ENCODE results near the gene ZNF423.
"Not testable (repeated sequence)": the region's sequence is repeated elsewhere in the genome, so short reads cannot be mapped to it uniquely, and the experiment has no call there.

Gene ZNF423

DNA sequence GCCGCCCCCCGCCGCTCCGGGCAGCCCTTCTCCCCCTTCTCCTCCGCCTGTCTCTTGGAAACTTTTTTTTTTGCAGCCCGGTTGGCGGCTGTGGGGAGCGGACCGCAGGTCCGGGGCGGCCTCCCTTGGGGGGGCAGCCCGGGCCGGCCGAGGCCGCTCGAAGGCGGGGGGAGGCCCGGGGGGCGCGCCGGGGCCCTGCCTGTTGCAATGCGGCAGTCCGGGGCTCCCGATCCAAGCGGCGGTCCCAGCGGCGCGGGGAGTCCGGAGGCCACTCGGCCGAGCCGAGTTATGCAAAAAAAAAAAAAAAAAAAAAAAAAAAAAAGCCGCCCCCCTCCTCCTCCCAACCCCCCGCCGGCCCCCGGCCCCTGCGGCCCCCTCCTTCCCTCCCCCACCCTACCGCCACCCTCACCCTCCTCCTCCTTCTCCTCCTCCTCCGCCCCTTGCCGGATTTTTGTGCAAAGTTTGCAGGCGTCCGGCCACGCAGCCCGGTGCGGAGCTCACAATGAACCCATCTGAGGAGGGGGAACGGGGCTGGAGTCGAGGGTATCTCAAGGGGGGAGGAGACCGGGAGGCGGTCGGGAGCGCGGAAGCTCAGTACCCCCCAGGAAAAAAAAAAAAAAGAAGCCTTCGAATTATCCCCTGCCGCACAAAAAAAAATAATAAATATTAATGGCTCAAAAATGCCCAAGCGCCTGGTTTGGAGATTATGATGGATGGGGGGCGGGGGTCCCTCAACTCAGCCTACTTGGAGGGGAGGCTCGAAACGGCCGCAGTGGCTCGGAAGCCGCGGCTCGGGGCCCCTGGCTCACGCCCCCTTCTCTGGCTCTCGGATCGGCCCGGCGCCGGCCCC is at the start of gene ZNF423:
Gene ZNF423, minus strand, starts transcription at position 291 of the 850 bp plus-strand sequence. CDS start 338 bp downstream, outside the sequence.
- no peak for DNase-seq (ENCODE audit: low spot score)

DNA sequence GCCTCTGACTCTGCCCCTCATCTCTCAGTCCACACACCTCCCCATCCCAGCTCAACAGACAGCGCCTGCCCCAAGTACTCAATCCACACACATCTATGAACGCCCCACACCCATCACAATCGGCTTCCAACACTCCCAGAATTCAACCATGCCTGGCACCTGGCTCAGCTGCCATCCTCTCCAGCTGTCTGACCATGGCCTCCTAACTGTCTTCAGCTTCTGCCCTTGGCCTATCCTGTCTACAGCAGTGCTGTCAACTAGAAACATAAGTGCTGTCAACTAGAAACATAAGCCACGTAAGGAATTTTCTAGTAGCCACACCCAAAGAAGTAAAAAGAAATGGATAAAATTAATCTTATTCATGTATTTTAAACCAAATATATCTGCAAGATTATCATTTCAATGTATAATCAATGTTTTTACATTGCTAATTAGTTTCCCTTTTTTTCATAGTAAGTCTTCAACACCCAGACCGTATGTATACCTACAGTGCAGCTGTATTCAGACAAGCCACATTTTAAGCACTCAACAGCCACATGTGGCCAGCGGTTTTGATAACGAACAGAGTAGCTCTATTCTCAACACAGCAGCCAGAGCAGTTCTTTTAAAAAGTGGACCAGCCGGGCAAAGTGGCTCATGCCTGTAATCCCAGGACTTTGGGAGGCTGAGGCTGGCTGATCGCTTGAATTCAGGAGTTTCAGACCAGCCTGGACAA is 48.6 kb upstream of the ZNF423 start:
- DNase-seq (ENCODE audit: low spot score): no peak

DNA sequence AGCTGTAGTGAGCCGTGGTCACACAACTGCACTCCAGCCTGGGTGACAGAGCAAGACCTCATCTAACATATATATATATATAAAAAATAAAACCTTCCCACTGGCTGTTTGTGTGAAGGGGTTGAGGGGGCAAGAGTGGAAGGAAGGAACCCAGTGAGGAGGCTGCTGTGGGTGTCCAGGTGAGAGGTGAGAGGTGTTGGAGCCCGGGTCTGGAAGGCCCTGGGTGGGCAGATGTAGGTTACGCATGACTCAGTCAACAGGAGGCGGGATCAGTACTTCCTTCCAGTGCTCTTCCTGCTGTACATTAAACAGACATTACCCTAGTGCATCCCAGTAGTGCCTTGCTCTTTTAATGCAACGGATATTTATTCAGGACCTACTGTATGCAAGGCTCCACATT is 47.0 kb upstream of the ZNF423 start:
- DNase-seq (ENCODE audit: low spot score): no peak

DNA sequence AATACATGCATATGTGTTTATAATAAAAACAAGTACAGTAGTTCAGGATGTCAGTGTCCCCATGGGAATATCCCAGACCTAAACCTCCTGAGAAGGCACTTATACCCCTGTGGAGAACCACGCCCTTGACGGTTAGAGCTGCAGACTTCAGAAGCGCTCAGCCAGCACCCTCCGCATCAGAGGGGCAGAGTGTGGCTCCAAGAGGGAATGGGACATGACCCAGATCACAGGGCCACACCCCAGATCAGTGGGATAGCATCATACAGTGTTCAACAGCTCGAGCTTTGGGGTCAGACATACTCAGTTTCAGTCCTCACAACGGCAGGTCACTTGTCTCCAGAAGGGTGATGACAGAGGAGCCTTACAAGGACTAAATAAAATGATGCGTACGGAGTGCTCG is 45.8 kb upstream of the ZNF423 start:
- no peak for DNase-seq (ENCODE audit: low spot score)

DNA sequence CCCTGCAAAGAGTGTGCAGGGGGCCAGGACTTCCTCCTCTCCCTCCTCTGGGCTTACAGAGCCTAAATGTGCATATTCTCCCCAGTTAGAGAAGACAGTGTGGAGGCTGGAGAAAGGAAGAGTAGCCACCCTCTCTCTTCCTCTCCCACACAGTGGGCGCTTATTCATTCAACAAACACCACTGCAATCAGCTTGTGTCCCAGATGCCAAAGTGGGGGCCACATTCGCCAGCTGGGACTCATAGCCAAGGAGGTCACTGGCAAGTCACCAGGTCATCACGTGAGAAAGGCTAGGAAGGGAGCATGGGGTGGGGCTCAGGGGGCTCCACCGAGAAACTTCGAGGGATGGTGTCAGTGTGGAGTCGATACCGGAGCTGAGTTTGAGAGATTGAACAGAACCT is 45.0 kb upstream of the ZNF423 start:
- no peak for DNase-seq (ENCODE audit: low spot score)

DNA sequence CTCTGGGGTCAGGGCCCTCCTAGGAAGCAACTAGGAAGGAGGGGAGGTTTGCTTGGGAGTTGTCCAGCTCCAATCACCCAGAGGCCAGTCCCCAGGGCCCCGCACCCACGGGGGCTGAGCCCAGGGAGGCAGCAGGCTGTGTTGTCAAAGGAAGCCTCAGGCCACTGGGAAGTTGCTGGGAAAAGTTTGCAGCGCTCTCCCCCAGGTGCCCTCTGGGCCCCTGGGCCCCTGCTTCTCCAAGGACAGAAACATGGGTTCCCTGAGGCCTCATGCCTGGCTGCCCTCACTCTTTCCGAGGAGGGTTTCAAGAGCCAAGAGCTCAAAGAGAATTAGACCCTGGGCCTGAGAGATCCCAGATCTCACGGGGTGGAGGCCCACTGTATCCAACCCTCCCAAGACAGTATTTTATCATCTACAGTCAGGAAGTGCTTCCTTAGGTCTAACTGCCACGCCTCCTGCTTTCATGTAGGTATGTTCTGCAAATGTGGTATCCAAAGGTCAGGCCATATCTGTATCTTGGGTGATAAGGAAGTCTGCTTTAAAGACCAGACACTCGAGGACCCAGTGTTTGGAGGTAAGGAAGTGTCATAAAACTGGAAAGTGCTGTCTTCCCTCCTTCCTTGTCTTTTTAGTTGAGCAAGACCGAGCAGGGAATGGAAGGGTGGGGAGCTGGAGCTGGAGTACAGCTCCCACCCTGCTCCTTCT is 44.2 kb upstream of the ZNF423 start:
- no peak for DNase-seq (ENCODE audit: low spot score)

DNA sequence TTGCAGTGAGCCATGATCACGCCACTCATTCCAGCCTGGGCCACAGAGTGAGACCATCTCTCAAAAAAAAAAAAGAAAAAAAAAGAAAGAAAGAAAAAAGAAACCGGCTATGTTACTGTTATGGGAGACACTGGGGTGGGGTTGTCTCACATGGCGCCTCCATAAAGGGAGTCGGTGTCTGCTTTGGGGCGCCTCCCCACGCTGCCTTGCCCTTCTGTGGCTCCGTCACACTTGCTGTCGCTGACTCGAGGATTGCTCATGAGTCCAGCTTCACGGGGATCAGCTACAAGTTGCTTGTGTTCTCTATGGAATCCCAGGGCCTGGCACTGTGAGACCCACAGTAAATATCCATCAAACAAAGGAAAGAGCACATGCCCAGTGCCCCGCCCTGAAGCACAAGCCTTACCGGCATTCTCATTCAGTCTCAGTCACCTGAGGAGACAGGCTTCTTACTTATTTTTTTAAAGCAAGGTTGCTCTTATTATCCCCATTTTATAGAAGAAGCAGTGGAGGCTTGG is 40.6 kb upstream of the ZNF423 start:
- DNase-seq (ENCODE audit: low spot score): no peak

DNA sequence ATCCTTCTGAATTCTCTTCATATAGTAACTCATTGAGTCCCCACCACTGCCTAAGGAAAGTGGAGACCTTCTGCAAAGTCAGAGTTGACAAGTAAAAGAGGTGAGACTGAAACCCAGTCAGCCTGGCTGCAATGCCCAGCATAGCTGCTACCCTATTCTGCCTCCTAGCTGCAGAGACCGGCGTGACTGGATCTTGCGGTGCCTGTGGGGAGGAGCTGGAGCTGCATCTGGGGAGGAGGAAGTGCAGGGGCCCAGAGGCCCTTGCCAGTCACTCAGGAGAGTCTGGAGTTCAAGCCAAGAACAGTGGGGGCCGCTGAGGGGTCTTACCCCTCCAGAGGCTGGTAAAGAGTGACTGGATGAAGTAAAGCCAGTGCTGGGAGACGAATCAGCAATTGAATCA is 35.0 kb upstream of the ZNF423 start:
- DNase-seq (ENCODE audit: low spot score): no peak

DNA sequence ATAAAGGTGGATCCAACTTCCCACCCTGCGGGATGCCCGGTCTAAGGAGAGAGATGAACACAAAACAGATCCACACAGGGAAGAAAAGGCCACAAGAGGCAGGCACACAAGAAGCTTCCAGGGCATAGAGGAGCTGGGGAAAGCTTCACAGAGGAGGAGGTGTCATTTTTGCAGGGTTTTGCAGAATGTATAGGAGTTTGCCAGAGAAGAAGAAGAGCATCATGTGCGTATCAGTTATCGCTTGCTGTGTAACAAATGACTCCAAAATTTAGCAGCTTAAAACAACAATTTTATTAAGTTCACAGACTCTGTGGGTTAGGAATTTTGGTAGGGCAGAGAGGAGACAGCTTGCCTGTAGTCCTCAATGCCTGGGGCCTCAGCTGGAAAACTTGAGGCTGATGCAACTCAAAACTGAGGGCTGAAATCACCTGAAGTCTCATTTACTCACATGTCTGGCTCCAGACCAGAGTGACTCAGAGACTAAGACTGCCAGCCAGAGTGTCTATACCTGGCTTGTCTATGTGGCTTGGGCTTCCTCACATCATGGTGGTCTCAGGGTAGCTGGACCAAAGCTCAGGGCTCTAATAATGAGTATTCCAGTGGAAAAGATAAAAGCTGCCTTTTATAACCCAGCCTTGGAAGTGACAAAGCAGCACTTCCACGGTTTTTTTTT is 33.9 kb upstream of the ZNF423 start:
- DNase-seq (ENCODE audit: low spot score): no peak

DNA sequence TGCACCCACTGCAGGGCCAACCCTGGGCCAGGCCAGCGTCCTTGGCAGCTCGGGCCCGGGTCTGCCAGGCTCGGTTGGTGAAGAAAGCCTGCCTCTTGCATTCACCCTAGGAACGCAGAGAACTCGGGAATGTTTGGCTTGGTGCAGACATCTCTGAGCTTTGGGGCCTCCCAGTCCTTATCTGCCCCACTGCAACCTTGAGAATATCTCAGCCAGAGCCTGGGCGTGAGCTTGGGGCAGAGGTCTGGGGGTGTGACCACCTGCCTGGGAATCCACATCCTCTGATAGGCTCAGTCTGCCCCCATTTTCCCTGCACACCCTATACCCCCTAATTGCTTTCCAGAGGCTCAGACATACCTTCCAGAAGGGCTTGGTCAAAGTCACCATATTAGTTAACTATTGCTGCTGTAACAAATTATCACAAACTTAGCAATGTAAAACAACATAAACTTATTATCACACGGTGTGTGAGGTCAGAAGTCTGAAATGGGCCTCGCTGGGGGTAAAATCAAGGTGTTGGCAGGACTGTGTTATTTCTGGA is 30.7 kb upstream of the ZNF423 start:
- no peak for DNase-seq (ENCODE audit: low spot score)

DNA sequence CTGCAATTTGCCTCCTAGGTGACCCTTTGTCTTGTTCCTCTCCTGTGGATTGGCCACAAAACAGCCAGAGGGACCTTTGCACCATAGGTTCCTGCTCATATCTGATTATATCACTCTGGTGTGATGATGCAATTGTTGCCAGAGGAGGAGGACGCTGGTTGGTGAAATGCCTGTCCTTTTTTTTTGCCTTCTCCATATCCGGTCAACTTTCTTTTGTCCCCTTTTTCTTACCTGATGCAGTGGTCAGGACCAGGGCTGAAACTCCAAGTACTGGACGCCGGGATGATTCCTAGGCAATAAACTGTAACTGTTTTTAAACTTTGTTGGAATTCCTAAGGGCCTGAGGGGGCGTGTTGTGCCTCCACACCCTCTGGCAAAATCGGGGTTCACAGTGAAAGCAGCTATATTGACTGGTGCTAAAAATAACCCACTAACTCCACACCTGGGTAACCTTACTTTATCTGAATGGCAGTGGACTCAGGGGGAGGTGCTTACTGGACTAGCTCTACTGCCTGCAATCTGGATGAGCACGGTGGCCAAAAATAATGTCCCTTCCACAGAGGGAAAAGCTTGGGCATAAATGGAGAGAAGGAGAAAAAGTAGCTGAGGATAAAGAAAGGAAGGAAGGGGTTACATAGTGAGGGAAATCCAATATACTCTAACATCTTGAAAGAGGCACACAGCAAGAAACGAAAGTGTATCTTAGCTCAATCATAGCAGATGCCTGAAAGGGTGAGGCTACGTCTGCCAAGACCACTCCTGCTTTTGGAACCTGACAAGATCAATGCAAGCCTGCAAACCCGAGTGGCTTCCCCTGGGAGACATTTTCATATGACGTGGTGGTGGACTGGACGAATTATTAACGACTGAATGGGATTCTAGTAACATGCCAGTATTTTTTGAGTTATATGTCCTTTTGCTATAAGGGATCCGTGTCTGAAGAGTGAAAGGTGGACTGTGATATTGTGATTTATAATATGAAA is 28.4 kb upstream of the ZNF423 start:
- no peak for DNase-seq (ENCODE audit: low spot score)

DNA sequence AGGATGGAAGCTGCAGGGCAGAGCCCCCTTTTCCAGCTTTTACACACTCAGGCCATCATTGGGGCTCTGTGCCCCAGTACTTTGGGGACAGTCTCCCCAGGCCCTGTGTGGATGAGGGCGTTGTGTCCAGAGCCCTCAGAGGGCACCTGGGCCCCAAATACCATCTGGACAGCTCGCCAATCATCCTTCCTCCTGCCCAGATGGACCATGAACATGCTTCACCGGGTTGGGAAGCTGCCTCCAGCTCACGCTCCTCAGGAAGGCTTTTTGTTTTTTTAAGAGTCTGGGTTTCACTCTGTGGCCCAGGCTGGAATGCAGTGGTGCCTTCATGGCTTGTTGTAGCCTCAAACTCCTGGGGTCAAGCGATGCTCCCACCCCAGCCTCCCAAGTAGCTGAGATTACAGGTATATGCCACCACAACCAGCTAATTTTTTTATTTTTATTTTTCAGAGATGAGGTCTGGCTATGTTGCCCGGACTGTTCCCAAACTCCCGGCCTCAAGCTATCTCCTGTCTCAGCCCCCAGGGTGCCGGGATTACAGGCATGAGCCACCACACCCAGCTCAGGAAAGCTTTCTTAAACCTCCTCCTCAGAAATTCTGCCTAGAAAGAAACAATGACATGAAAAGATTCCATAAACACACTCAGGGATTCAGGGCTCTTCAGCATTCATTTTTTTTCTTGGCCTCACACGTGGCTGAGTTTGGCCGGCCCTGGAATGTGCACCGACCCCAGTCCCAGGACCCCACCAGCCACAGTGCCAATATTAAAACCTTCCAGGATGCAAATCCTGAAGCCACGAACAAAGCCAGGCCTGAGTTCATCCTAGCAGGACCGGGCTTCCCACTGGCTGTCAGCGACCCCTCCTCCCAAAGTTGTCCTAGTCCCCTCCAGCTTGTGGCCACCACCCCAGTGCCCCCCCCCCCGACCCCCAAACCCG is 27.4 kb upstream of the ZNF423 start:
- no peak for DNase-seq (ENCODE audit: low spot score)

DNA sequence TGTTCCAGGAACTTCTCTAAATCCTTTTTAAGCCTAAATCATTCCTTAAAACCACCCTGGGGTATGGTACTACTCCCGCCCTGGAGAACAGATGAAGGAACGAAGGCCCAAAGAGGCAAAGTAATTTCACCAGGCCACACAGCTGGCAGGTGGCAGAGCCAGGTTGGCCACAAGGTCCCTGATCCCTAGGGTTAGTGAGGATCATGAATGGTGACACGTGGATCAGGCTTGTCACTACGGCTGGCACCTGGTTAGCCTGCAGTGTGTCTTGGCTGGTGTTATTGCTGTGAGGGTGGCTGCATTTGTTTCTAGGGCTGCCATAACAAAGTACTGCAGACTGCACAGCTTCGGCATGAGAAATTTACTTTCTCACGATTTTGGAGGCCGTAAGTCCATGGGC is 26.0 kb upstream of the ZNF423 start:
- DNase-seq (ENCODE audit: low spot score): no peak

DNA sequence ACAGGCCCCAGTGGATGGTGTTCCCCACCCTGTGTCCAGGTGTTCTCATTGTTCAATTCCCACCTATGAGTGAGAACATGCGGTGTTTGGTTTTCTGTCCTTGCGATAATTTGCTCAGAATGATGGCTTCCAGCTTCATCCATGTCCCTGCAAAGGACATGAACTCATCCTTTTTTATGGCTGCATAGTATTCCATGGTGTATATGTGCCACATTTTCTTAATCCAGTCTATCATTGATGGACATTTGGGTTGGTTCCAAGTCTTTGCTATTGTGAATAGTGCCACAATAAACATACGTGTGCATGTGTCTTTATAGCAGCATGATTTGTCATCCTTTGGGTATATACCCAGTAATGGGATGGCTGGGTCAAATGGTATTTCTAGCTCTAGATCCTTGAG is 22.6 kb upstream of the ZNF423 start:
- DNase-seq (ENCODE audit: low spot score): not testable (repeated sequence)

DNA sequence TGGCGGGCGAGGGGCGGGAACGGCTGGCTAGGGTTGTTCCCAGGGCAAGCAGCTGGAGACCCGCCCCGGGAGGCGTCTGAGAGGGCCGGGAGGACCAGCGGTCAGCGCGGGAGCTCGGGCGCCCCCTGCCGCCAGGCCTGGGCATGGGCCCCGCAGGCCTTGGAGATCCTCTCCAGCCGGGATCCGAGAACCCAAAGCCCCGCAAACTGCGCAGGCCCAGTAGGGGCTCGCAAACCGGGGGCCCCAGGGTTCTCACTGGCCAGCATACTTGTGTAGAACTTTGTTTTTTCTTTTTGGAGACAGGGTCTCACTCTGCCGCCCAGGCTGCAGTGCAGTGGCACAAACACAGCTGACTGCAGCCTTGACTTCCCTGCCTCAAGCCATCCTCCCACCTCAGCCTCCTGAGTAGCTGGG is 20.8 kb upstream of the ZNF423 start:
- peak; percentile 81 for DNase-seq (ENCODE audit: low spot score)

DNA sequence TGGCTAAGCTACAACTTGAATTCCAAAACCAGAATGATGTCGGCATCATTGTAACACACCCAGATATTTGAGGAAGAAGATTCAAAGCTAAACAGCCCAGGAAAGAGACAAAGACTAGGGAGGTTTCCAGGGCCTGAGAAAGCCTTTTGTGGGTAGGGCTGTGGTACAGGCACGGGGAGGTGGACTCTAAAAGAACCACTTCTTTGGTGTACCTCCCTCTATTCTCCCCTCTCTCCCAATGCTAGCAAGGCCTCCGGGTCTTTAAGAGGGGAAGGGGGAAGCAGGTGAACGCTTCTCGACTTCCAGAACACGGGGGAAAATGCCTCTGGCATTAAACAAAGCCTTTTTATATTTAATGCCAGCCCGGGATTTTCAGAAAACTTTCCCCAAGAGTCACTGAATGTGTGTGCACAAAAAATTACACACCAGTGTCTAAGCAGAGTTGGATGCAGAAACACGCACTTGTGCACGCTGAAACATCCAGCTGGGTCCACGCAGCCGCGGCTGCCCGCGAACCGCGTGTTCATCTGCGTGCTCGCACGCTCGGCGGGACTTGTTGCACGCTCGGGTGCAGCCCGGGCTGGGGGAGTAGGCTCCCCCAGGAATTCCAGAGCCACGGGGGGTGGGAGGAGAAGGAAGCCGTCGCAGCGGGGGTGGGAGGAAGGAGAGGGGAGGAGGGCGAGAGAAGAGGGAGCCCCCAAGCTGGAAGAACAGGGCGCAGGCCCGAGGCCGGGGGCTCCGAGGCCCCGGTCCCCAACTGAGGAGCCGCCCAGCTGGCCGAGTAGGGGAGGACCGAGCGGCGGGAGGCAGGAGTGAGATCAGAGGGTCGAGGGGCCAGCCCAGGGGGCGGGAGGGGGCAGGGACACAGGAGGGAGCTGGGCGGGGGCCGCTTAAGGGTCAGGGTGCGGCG is 20.1 kb upstream of the ZNF423 start:
- no peak for DNase-seq (ENCODE audit: low spot score)

DNA sequence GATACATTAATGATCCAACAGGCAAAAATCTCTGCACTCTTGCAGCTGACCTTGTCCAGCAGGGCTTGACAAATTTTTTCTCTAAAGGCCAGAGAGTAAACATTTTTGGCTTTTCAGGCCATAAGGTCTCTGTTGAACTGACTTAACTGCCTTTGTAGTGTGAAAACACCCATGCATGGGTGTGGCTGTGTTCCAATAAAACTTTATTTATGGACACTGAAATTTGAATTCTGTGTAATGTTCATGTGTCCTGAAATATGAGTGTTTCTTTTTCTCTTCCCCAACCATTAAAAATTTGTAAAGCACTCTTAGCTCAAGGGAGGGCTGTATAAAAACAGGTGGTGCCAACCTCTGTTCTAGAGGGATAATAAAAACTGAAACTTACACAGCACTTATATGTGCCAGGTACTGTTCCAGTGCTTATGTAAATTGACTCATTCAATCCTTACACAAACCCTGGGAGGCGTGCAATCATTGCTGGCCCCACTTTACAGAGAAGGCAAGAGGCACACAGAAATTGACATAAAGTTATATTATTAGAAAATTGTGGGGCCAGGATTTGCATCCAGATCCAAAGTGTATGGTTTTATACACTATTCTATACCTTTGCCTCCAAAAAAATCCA is 18.8 kb upstream of the ZNF423 start:
- DNase-seq (ENCODE audit: low spot score): no peak

DNA sequence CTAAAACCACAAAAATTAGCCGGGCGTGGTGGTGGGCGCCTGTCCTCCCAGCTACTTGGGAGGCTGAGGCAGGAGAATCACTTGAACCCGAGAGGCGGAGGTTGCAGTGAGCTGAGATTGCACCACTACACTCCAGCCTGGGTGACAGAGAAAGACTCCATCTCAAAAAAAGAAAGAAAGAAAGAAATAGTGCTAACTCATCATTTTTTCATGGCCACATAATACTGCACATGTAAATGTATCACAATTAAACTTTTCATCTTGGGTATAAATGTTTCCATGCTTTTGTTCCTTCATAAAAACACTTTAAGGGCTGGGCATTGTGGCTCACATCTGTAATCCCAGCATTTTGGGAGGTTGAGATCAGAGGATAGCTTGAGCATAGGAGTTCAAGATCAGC is 15.9 kb upstream of the ZNF423 start:
- not testable (repeated sequence) for DNase-seq (ENCODE audit: low spot score)
